ENCODE measurements around the gene OR1I1. TPM values are rescaled to one million over a fixed set of nuclear protein-coding genes. Genes with fewer than 3 reads are reported as not detected.

Gene OR1I1
- polyA plus RNA-seq, 3 donors, result not detected

DNA sequence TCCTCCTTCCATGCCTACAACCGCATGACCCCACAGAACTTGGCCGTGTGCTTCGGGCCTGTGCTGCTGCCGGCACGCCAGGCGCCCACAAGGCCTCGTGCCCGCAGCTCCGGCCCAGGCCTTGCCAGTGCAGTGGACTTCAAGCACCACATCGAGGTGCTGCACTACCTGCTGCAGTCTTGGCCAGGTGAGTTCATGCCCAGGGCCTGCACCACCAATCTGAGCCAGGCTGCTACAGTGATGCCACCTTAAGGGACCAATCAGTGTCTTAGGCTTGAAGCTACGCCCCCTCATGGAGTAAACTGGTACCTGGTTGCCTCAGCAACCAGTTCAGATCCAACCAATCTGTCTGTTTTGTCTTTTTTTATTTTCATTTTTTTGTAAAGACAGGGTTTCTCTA, 30.4 kb downstream of the OR1I1 start:
- Histone ChIP-seq H3K27me3 (ENCODE audit: control insufficient read depth in 2 of 2, insufficient read depth in 2 of 2, low read length in 2 of 2) (peaks cover 9 to 15% of the 10 kb centered on the region in 2 donors), H3K4me2 (replicated peaks; ENCODE audit: extremely low read depth, low read length, poor library complexity, severe bottlenecking) (no peak overlapping the region), H3K36me3 (replicated peaks in 1 of 2; ENCODE audit: control insufficient read depth in 1 of 2, insufficient read depth in 2 of 2, low read length in 2 of 2) (peaks cover 27 to 35% of the 10 kb centered on the region in 2 donors), H3K79me2 (ENCODE audit: insufficient read depth, low read length) (no peaks in the 10 kb centered on the region), H3K27ac (ENCODE audit: low read depth in 1 of 2, low read length in 2 of 2) (no peak overlapping the region), H4K20me1 (ENCODE audit: insufficient read depth, low read length) (no peaks in the 10 kb centered on the region), H3K4me1 (ENCODE audit: control insufficient read depth in 1 of 2, insufficient read depth in 2 of 2, low read length in 2 of 2) (peaks cover 0 to 1% of the 10 kb centered on the region in 2 donors), H2AFZ (ENCODE audit: insufficient read depth, low read depth, low read length, poor library complexity, severe bottlenecking) (no peak overlapping the region), H3K9me3 (replicated peaks in 1 of 2; ENCODE audit: control insufficient read depth in 1 of 2, insufficient read depth in 1 of 2, low read length in 2 of 2) (no peaks in the 10 kb centered on the region), H3K9ac (ENCODE audit: insufficient read depth, low read length, poor library complexity, severe bottlenecking) (no peak overlapping the region), H3K4me3 (replicated peaks in 1 of 3; ENCODE audit: low read depth in 2 of 3, low read length in 3 of 3) (no peak overlapping the region)
- TF ChIP-seq, protein P1, sequence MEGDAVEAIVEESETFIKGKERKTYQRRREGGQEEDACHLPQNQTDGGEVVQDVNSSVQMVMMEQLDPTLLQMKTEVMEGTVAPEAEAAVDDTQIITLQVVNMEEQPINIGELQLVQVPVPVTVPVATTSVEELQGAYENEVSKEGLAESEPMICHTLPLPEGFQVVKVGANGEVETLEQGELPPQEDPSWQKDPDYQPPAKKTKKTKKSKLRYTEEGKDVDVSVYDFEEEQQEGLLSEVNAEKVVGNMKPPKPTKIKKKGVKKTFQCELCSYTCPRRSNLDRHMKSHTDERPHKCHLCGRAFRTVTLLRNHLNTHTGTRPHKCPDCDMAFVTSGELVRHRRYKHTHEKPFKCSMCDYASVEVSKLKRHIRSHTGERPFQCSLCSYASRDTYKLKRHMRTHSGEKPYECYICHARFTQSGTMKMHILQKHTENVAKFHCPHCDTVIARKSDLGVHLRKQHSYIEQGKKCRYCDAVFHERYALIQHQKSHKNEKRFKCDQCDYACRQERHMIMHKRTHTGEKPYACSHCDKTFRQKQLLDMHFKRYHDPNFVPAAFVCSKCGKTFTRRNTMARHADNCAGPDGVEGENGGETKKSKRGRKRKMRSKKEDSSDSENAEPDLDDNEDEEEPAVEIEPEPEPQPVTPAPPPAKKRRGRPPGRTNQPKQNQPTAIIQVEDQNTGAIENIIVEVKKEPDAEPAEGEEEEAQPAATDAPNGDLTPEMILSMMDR (IDR thresholded peaks at IDR 0.05), result no peak
- no peak overlapping the region for H3K4me3 Mint-ChIP-seq
- peaks cover 0 to 4% (median 0%) of the 10 kb centered on the region in 7 donors for H3K9me3 Mint-ChIP-seq
- no peak overlapping the region for H3K27ac Mint-ChIP-seq
- peaks cover 13 to 22% (median 18%) of the 10 kb centered on the region in 3 donors for H3K27me3 Mint-ChIP-seq (ENCODE audit: low read depth in 3 of 3)
- peaks cover 7% of the 10 kb centered on the region for H3K4me1 Mint-ChIP-seq
- intact Hi-C loops (cut with micrococcal nuclease), result no loop called here
- no peak for DNase-seq
- H3K36me3 Mint-ChIP-seq, result peaks cover 26 to 34% of the 10 kb centered on the region in 2 donors
- WGBS (ENCODE audit: insufficient coverage), result 93% methylated on average over 10 of the region's 11 CpGs

DNA sequence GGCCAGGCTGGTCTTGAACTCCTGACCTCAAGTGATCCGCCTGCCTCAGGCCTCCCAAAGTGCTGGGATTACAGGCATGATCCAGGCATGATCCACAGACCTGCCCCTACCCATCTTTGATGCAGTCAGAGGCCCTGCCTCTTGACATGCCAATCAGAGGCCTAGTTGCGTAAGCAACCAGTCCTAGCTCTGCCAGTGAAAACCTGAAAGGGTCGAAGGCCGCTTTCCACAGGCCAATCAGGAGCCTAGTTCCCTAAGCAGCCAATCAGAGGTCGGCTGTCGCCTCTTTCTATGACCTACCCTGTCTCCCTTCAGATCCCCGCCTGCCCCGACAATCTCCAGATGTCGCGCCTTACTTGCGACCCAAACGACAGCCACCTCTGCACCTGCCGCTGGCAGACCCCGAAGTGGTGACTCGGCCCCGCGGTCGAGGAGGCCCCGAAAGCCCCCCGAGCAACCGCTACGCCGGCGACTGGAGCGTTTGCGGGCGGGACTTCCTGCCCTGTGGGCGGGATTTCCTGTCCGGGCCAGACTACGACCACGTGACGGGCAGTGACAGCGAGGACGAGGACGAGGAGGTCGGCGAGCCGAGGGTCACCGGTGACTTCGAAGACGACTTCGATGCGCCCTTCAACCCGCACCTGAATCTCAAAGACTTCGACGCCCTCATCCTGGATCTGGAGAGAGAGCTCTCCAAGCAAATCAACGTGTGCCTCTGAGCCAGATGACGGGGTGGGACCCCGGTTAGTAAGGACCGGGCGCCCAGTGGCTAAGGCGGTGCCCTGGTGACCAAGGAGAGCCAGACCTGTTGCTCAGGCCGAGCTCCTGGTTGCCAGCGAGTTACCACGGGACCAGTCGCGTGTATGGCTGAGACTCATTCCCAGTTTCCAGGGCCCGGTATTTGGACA, 31.5 kb downstream of the OR1I1 start:
- H3K9me3 Mint-ChIP-seq, result peaks cover 0 to under 1% (median 0%) of the 10 kb centered on the region in 7 donors
- H3K79me2 ChIP-seq (ENCODE audit: insufficient read depth, low read length), result no peaks in the 10 kb centered on the region
- H3K27ac ChIP-seq (ENCODE audit: low read depth in 1 of 2, low read length in 2 of 2), result no peak overlapping the region
- no peak overlapping the region for H3K4me2 ChIP-seq (replicated peaks; ENCODE audit: extremely low read depth, low read length, poor library complexity, severe bottlenecking)
- H3K9ac ChIP-seq (ENCODE audit: insufficient read depth, low read length, poor library complexity, severe bottlenecking), result no peak overlapping the region
- H2AFZ ChIP-seq (ENCODE audit: insufficient read depth, low read depth, low read length, poor library complexity, severe bottlenecking), result no peak overlapping the region
- 95% methylated on average over 57 of the region's 58 CpGs for WGBS (ENCODE audit: insufficient coverage)
- peaks cover 4 to 11% (median 8%) of the 10 kb centered on the region in 3 donors for H3K27me3 Mint-ChIP-seq (ENCODE audit: low read depth in 3 of 3)
- H3K36me3 Mint-ChIP-seq, result peaks cover 36 to 46% of the 10 kb centered on the region in 2 donors
- no peak overlapping the region for H3K4me3 Mint-ChIP-seq
- intact Hi-C loops (cut with micrococcal nuclease), result no loop called here
- H3K4me1 ChIP-seq (ENCODE audit: control insufficient read depth in 1 of 2, insufficient read depth in 2 of 2, low read length in 2 of 2), result no peaks in the 10 kb centered on the region
- TF ChIP-seq, protein P1 (IDR thresholded peaks at IDR 0.05), result no peak
- H3K27me3 ChIP-seq (ENCODE audit: control insufficient read depth in 2 of 2, insufficient read depth in 2 of 2, low read length in 2 of 2), result peaks cover 0 to 4% of the 10 kb centered on the region in 2 donors
- no peaks in the 10 kb centered on the region for H3K9me3 ChIP-seq (replicated peaks in 1 of 2; ENCODE audit: control insufficient read depth in 1 of 2, insufficient read depth in 1 of 2, low read length in 2 of 2)
- H3K27ac Mint-ChIP-seq, result no peak overlapping the region
- DNase-seq, result no peak
- H3K4me1 Mint-ChIP-seq, result no peaks in the 10 kb centered on the region
- H3K4me3 ChIP-seq (replicated peaks in 1 of 3; ENCODE audit: low read depth in 2 of 3, low read length in 3 of 3), result no peak overlapping the region
- H4K20me1 ChIP-seq (ENCODE audit: insufficient read depth, low read length), result no peaks in the 10 kb centered on the region
- peaks cover 38 to 46% of the 10 kb centered on the region in 2 donors for H3K36me3 ChIP-seq (replicated peaks in 1 of 2; ENCODE audit: control insufficient read depth in 1 of 2, insufficient read depth in 2 of 2, low read length in 2 of 2)

All from CD14-positive monocyte (primary cell).